Subcutaneous adipose tissue (tissue), 4 donors: ENCODE results near the gene TRIM40. TPM values are rescaled to one million over a fixed set of nuclear protein-coding genes. Genes with fewer than 3 reads are reported as not detected.

Experiments
- total RNA-seq, 4 donors: library from RNA; depleted of rRNA; stranded (reverse); fragments of >200 nt; gene quantifications; one replicate each; pipeline ENCODE4 v1.1.0, GENCODE V29; 2016
- TF ChIP-seq, protein P1 (sequence below): fragments of 450-650 bp; IDR thresholded peaks from one replicate; pipeline ENCODE4 v1.5.1; 2016; ENCODE audit warnings: low read depth, mild to moderate bottlenecking, control low read depth, antibody characterized with exemption, moderate library complexity

TRIM40 gene
- total RNA-seq, 4 donors from 2014 or later = not detected

DNA sequence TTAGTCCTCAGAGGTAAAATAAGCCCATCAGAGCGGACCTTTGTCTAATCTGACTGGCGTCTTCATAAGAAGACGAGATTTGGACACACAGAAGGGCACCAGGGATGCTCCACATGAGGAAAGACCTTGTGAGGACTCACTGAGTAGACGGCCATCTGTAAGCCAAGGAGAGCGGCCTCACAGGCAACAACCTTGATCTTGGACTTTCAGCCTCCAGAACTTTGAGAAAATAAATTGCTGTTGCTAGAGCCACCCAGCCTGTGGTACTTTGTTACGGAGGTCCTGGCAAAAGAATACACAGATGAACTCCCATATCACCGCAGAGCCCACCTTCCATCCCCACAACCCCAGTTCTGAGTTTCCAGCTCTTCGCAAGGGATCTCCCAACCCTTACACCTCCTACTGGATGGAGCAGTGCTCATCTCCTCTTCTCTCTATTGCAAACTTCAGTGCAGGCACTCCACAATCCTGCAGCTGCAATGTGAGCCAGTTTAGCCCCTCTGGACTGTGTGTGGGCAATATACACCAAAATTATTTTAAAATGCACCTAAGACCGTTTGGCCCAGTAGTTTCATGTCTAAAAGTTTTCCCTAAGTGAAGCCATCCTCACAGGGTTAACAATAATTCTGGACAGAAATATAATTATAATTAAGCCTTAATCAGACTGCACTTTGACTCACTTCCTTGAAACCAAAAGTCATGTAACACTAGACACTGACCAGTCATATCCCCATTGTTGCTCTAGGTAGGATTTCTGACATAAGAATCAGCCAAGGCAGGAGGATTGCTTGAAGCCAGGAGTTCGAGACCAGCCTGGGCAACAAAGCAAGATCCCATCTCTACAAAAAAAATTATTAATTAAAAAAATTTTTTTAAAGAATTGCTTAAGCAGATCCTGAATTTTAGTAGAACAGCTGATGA is 14.2 kb upstream of the TRIM40 start:
- TF ChIP-seq, protein P1, sequence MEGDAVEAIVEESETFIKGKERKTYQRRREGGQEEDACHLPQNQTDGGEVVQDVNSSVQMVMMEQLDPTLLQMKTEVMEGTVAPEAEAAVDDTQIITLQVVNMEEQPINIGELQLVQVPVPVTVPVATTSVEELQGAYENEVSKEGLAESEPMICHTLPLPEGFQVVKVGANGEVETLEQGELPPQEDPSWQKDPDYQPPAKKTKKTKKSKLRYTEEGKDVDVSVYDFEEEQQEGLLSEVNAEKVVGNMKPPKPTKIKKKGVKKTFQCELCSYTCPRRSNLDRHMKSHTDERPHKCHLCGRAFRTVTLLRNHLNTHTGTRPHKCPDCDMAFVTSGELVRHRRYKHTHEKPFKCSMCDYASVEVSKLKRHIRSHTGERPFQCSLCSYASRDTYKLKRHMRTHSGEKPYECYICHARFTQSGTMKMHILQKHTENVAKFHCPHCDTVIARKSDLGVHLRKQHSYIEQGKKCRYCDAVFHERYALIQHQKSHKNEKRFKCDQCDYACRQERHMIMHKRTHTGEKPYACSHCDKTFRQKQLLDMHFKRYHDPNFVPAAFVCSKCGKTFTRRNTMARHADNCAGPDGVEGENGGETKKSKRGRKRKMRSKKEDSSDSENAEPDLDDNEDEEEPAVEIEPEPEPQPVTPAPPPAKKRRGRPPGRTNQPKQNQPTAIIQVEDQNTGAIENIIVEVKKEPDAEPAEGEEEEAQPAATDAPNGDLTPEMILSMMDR = no peak

DNA sequence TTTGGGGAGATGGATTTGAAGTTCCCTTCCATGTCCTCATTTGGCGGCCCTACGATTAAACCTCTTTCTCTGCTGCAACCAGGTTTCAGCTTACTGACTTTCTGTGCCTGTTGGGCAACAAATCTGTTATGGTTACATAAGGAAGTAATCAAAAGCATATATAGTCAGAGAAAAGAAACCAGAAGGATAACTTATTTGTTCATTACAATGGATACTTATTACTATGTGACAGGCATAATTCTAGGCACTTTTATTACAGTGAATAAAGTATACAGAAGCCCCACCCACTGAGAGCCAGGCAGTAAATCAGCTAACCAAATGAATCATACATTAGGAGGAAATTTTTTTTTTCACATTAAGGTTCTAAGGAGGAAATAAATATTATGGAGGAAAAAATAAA is 13.4 kb upstream of the TRIM40 start:
- TF ChIP-seq, protein P1 = no peak

DNA sequence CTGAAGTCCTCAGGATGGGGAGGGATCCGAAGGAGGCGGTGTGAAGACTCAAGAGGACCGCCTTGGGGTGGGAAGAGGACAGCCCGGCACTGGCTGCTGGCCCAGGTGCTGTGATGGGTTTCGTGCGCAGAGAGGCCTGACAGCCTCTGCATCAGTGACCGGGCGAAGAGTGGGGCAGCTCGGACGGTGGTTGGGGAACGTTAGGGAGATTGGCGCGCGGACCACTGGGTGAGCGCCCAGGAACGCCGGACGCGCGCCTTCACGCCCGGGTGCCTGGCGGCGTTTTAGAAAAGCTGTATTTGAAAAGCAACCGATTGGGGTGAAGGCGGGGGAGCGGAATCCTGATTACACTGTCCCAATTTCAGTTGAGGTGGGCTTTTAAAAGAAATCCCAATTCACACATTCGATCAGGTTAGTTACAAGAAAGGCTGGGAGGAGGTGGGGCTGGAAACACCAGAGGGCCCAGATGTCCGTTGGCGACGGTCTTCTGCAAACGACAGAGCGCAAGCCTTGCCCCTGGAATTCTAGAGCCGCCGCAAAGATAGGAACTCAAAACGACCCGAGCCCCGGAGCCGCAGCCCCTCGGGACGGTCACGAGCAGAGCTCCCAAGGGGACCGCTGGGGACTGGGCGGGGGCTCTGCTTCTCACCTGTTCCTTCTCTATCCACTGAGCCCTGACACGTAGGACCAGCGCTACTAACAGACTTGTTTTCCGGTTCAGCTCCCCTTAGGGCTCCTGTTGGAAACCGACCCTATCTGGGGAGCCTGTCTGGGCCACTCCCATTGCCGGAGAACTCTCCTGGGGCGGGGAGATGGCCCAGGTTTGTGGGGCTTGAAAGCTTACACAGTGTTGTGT is 8.5 kb upstream of the TRIM40 start:
- TF ChIP-seq, protein P1 = no peak

DNA sequence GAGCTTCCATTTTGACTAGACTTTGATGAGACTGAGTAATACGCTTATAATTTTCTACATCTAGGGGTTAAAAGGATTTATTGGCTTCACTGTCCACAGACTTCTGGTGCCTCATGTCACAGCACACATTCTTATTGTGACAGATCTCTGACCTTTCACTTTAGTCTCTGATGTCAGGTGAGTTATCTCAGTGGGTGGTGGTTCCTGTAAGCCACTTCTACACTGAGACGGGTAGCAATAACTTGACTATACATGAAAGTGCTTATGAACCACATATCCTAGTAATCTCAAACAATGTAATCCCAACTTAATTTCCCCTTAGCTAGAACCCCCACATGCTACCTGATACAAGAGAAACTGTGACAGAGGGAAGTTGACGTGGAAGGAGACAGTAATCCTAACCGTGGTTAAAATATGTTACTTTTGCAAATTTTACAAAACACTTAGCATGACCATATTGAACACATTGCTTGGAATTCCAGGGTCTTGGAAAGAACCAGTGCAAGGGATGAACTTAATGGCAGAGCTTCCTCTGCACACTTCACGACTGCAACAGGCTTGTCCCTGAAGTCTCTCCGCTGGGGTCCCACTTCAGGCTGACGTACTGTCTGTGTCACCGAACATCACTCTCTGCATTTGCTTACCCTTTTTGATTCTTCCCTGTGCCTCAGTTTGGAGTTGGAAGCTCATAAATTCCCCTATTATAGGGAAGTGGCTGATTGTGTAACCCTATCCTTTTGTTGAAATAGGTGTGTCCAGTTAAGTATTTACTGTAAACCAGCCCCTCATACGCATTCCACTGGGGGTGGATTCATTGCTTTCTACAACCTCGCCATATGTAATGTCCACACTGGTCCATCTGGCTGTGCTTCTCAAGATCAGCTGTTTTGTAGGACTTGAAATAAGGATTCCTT is 6.4 kb upstream of the TRIM40 start:
- TF ChIP-seq, protein P1 = no peak

DNA sequence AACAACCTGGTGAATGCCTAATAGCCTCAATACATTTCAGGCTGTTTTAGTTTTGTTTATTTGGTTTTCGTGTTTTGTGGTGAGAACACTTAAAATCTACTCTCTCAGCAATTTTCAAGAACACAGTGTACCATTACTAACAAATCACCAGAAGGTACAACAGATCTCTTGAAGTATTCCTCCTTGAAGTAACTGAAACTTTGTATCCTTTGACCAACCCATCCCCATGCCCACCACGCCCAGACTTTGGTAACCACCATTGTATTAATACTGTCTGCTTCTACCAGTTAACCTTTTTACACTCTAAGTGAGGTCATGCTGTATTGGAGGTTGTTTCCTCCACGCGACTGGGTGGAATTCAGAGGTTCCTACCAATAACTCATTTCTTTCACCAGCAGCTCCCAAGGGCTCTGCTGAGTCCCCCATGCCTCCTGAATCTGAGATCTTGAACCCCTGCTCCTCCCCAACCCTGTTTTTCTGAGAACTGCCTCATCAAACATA is 5.7 kb upstream of the TRIM40 start:
- TF ChIP-seq, protein P1 = no peak

DNA sequence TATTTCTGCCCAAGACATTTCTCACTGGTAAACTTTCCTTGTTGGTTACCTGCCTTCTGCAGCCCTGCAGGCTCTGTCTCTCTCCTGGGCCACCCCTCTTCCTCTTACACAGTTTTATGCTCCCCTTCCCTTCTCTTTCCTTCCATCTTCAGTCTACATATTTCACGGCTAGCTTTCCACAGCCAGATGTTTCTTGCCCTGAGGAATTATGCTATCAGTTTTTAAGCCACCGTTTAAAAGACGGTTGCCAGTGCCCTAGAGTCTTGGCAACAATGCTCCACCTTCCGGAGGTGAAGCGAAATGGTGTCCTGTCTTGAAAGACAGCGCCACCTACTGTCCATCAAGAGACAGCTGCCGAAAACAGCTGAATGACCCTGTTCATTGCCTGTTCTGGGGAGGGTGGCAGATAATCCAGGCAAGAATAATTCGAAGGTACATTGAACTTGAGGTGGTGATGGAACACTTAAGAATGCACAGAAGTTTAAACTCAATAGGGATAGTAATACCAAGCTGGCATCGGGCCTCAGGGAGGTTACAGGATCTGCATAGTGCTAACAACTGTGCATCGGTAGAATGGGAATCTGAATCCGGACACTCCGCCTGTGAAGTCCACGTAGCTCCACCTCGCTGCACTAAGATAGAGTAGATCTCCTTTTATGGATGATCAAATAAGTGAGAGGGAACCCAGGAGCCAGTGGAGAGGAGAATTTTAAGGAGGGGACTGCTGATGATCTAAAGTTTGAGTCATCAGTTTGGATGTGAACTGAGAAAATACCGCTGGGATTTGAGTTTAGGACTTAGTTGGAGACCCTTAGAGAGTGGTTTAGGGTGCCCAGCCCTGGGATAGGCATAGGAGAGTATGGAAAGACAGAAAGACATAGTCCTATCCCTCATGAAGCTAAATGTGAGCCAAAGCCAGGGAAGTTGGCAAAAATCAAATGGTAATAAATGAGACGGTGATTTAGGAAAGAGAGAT is 4.8 kb upstream of the TRIM40 start:
- TF ChIP-seq, protein P1 = no peak
